Neural progenitor cell (in vitro differentiated cells): ENCODE measurements around the gene FOXN4. TPM values are rescaled to one million over a fixed set of nuclear protein-coding genes. Genes with fewer than 3 reads are reported as not detected.

Experiments used
- DNase-seq: peaks from one replicate; pipeline ENCODE4 v3.0.0-alpha.2; 2016; ENCODE audit warnings: low spot score
- H2AFZ ChIP-seq: fragments of 200-600 bp; sonication (generic); replicated peaks from 2 replicates; pipeline ENCODE4 v1.6.1; 2016; ENCODE audit warnings: antibody characterized with exemption
- H3F3A ChIP-seq: fragments of 200-600 bp; sonication (generic); 2 replicates; pipeline ENCODE4 v1.6.1; 2016; ENCODE audit warnings: antibody characterized with exemption, low read depth
- H3K27ac ChIP-seq: fragments of 200-600 bp; sonication (generic); 2 replicates; pipeline ENCODE4 v1.5.1; 2016; ENCODE audit warnings: mild to moderate bottlenecking
- H3K27me3 ChIP-seq: fragments of 200-600 bp; sonication (generic); 2 replicates; pipeline ENCODE4 v1.6.1; 2016; ENCODE audit warnings: mild to moderate bottlenecking, moderate library complexity
- H3K36me3 ChIP-seq: fragments of 200-600 bp; sonication (generic); 2 replicates; pipeline ENCODE4 v1.5.1; 2016
- H3K4me1 ChIP-seq: fragments of 200-600 bp; sonication (generic); 2 replicates; pipeline ENCODE4 v1.6.1; 2016; ENCODE audit warnings: mixed run types
- H3K4me2 ChIP-seq: fragments of 200-600 bp; sonication (generic); 2 replicates; pipeline ENCODE4 v1.6.1; 2016
- H3K4me3 ChIP-seq: fragments of 200-600 bp; sonication (generic); 2 replicates; pipeline ENCODE4 v1.5.1; 2016
- H3K79me2 ChIP-seq: fragments of 200-600 bp; sonication (generic); 2 replicates; pipeline ENCODE4 v1.6.1; 2016; ENCODE audit warnings: low read depth
- H3K9ac ChIP-seq: fragments of 200-600 bp; sonication (generic); 2 replicates; pipeline ENCODE4 v1.6.1; 2016
- H3K9me3 ChIP-seq: fragments of 200-600 bp; sonication (generic); 2 replicates; pipeline ENCODE4 v1.5.1; 2016; ENCODE audit warnings: low read depth
- H4K20me1 ChIP-seq: fragments of 200-600 bp; sonication (generic); 2 replicates; pipeline ENCODE4 v1.6.1; 2016; ENCODE audit warnings: low read depth
- H3K27ac Mint-ChIP-seq: 3 replicates; pipeline ENCODE4 v1.8.0; 2021; ENCODE audit warnings: mixed read lengths
- H3K27me3 Mint-ChIP-seq: 2 replicates; pipeline ENCODE4 v1.8.0; 2022; ENCODE audit warnings: low read depth, mild to moderate bottlenecking, inconsistent platforms, moderate library complexity, mixed read lengths; ENCODE audit not compliant: insufficient read depth
- H3K36me3 Mint-ChIP-seq: 3 replicates; pipeline ENCODE4 v1.8.0; 2021; ENCODE audit warnings: mixed read lengths
- H3K4me1 Mint-ChIP-seq: 3 replicates; pipeline ENCODE4 v1.8.0; 2021; ENCODE audit warnings: mixed read lengths
- H3K4me3 Mint-ChIP-seq: 3 replicates; pipeline ENCODE4 v1.8.0; 2021; ENCODE audit warnings: mild to moderate bottlenecking, moderate library complexity, mixed read lengths
- H3K9me3 Mint-ChIP-seq: 3 replicates; pipeline ENCODE4 v1.8.0; 2020; ENCODE audit warnings: mixed read lengths
- EZH2 ChIP-seq: fragments of 200-600 bp; sonication (generic); IDR thresholded peaks from 2 replicates; pipeline ENCODE4 v1.6.1; 2017; ENCODE audit warnings: antibody characterized with exemption, mild to moderate bottlenecking, moderate library complexity
- EZH2phosphoT487 ChIP-seq: fragments of 200-600 bp; sonication (generic); IDR thresholded peaks from 2 replicates; pipeline ENCODE4 v1.6.1; 2017; ENCODE audit warnings: antibody characterized with exemption
- total RNA-seq: library from RNA; depleted of rRNA; stranded (reverse); fragments of >200 nt; gene quantifications from 2 replicates; pipeline ENCODE4 v1.2.3, GENCODE V29; 2015; ENCODE audit warnings: low replicate concordance
- TF ChIP-seq, protein P1 (sequence below): fragments of 200-600 bp; sonication (generic); IDR thresholded peaks from 2 replicates; pipeline ENCODE4 v1.5.1; 2017; ENCODE audit warnings: antibody characterized with exemption, mild to moderate bottlenecking

Gene FOXN4
- total RNA-seq, 1 donor from 2014 or later, result not detected

DNA sequence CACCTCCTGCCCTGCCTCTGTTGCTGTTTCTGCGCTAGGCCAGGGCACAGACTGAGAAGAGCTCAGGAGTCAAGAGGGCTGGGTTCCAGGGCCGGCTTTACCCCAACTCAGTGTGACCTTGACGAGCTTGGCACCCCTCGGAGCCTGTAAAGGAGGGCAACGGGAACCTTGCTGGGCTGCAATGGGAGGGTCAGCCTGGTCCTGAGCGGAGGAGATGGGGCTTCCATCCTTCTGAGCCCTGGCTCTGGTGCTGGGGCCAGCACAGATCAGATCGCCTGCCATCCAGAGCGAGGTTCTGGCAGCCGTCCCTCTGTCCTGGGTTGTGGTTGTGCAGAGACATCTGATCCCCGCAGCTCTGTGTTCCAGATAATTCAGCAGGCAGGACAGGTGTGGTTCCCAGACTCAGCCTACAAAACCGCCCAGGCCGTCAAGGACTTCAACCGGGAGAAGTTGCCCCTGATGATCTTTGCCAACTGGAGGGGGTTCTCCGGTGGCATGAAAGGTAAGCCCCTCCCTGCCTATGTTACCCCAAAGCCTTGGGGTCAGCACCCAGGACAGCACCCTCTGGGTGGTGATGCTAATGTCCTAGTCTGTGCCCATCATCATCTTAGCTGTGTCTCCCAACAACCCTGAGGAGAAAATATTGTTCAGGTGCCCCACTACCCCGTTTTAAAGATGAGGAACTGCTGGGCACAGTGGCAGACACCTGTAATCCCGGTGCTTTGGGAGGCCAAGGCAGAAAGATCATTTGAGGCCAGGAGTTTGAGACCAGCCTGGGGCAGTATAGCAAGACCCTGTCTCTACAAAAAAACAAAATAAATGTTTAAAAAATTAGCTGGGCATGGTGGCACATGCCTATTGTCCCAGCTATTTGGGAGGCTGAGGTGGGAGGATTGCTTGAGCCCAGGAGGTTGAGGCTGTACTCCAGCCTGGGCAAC, 50.2 kb downstream of the FOXN4 start:
- Mint-ChIP-seq H3K27me3 (no peaks in the 10 kb centered on the region), H3K36me3 (peaks cover 11% of the 10 kb centered on the region), H3K9me3 (peaks cover 2% of the 10 kb centered on the region), H3K4me1 (no peaks in the 10 kb centered on the region), H3K27ac (no peak overlapping the region), H3K4me3 (no peak overlapping the region)
- Histone ChIP-seq H3K36me3 (no peaks in the 10 kb centered on the region), H3K9ac (no peak overlapping the region), H3K4me2 (no peak overlapping the region), H3K4me3 (no peak overlapping the region), H4K20me1 (no peaks in the 10 kb centered on the region), H3F3A (no peaks in the 10 kb centered on the region), H3K79me2 (no peaks in the 10 kb centered on the region), H3K27ac (no peak overlapping the region), H3K4me1 (no peaks in the 10 kb centered on the region), H3K27me3 (no peaks in the 10 kb centered on the region), H2AFZ (no peak overlapping the region), H3K9me3 (no peaks in the 10 kb centered on the region)
- no peak for DNase-seq
- TF ChIP-seq EZH2phosphoT487 (no peak), EZH2 (no peak)
- TF ChIP-seq, protein P1, sequence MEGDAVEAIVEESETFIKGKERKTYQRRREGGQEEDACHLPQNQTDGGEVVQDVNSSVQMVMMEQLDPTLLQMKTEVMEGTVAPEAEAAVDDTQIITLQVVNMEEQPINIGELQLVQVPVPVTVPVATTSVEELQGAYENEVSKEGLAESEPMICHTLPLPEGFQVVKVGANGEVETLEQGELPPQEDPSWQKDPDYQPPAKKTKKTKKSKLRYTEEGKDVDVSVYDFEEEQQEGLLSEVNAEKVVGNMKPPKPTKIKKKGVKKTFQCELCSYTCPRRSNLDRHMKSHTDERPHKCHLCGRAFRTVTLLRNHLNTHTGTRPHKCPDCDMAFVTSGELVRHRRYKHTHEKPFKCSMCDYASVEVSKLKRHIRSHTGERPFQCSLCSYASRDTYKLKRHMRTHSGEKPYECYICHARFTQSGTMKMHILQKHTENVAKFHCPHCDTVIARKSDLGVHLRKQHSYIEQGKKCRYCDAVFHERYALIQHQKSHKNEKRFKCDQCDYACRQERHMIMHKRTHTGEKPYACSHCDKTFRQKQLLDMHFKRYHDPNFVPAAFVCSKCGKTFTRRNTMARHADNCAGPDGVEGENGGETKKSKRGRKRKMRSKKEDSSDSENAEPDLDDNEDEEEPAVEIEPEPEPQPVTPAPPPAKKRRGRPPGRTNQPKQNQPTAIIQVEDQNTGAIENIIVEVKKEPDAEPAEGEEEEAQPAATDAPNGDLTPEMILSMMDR, result no peak

DNA sequence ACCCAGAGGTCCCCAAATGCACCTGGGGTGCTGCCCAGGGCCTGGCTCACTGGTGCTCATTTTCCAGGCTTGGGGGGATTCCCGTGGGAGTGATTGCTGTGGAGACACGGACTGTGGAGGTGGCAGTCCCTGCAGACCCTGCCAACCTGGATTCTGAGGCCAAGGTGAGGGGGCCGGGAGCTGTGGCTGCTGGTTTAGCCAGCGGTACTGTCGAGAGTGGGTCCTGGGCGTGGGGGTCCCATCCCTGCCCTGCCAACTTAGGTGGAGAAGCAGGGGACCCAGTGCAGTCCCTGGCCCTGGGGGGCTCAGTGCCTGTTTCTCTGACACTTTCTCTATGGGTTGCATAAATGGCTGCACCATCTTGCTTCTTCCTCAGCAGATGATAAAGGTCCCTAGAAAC, 50.9 kb downstream of the FOXN4 start:
- H3K27ac Mint-ChIP-seq, result no peak overlapping the region

DNA sequence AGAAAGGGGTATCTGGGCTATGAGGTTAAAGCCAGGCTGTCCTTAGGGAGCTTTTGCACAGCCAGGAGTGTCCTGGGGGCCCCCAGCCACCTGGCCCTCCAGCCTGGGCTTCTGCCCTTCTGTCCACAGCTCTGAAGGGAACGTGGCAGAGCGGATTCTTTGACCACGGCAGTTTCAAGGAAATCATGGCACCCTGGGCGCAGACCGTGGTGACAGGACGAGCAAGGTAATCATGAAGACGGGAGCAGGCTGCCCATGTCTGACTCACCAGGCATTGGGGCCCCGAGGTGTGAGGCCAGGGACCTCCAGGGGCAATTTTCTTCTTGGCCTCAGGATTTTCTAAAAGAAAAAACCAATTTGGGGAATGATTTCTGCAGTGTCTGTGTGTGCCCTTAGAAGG, 53.1 kb downstream of the FOXN4 start:
- H3K27me3 ChIP-seq, result no peaks in the 10 kb centered on the region
- Mint-ChIP-seq H3K9me3 (peaks cover 10% of the 10 kb centered on the region), H3K4me3 (no peak overlapping the region), H3K27ac (peak overlapping the region; percentile 36), H3K27me3 (no peaks in the 10 kb centered on the region), H3K36me3 (peaks cover 20% of the 10 kb centered on the region), H3K4me1 (no peaks in the 10 kb centered on the region)
- H3K9me3 ChIP-seq, result no peaks in the 10 kb centered on the region
- H3K27ac ChIP-seq, result no peak overlapping the region
- no peak overlapping the region for H3K9ac ChIP-seq
- no peak overlapping the region for H2AFZ ChIP-seq
- no peak overlapping the region for H3K4me2 ChIP-seq
- H3K4me3 ChIP-seq, result no peak overlapping the region
- no peak for DNase-seq
- H3K79me2 ChIP-seq, result no peaks in the 10 kb centered on the region
- TF ChIP-seq EZH2, result no peak
- TF ChIP-seq, protein P1, result no peak
- H4K20me1 ChIP-seq, result no peaks in the 10 kb centered on the region
- H3F3A ChIP-seq, result no peaks in the 10 kb centered on the region
- no peaks in the 10 kb centered on the region for H3K36me3 ChIP-seq
- no peaks in the 10 kb centered on the region for H3K4me1 ChIP-seq

More for the DNA sequence above, 50.9 kb downstream of the FOXN4 start:
- no peak overlapping the region for H3K4me3 ChIP-seq
- no peaks in the 10 kb centered on the region for H3K27me3 ChIP-seq
- no peak overlapping the region for H3K27ac ChIP-seq
- Mint-ChIP-seq H3K4me3 (no peak overlapping the region), H3K36me3 (peaks cover 18% of the 10 kb centered on the region), H3K4me1 (no peaks in the 10 kb centered on the region), H3K27me3 (no peaks in the 10 kb centered on the region), H3K9me3 (peaks cover 9% of the 10 kb centered on the region)
- H3F3A ChIP-seq, result no peaks in the 10 kb centered on the region
- no peaks in the 10 kb centered on the region for H4K20me1 ChIP-seq
- H3K4me2 ChIP-seq, result no peak overlapping the region
- H3K79me2 ChIP-seq, result no peaks in the 10 kb centered on the region
- no peak overlapping the region for H3K9ac ChIP-seq
- no peak overlapping the region for H2AFZ ChIP-seq
- no peaks in the 10 kb centered on the region for H3K4me1 ChIP-seq
- TF ChIP-seq EZH2phosphoT487 (no peak), EZH2 (no peak)
- TF ChIP-seq, protein P1, result no peak
- H3K36me3 ChIP-seq, result no peaks in the 10 kb centered on the region
- no peak for DNase-seq
- H3K9me3 ChIP-seq, result no peaks in the 10 kb centered on the region
